GM13977 (cell line): ENCODE data around the gene SYNE4.

ENCODE experiments used
- DNase-seq: peaks from one replicate; pipeline ENCODE4 v3.0.0; 2012; ENCODE audit warnings: low spot score
- CTCF ChIP-seq: IDR thresholded peaks from 2 replicates; pipeline ENCODE4 v1.5.1; 2012; ENCODE audit warnings: mild to moderate bottlenecking, control low read depth; ENCODE audit not compliant: insufficient read depth; ENCODE audit errors: extremely low read depth, missing control alignments
- in situ Hi-C: fragments of 300-500 bp; cut with MboI; formaldehyde crosslinking; loops from one replicate; pipeline ENCODE4 v1.12.0; 2022; ENCODE audit warnings: low sequenced_read_pairs, low pct_unique_long_range_greater_than_20kb, mixed read lengths, inconsistent platforms; ENCODE audit not compliant: unreplicated experiment

The SYNE4 gene

GRCh38 chr19:36009220-36009619 lies 607 bp upstream of the SYNE4 start:
- in situ Hi-C loops: no loop called here
- TF ChIP-seq CTCF: no peak
- peak; percentile 82 for DNase-seq

GRCh38 chr19:36006955-36007354 lies 1.7 kb downstream of the SYNE4 start:
- TF ChIP-seq CTCF: no peak
- in situ Hi-C loops: no loop called here
- DNase-seq: no peak

- DNase-seq: no peak
- in situ Hi-C loops: no loop called here
- no peak for TF ChIP-seq CTCF
These were observed 5.3 kb downstream of the SYNE4 start for GRCh38 chr19:36003284-36003683.

- DNase-seq: no peak
- TF ChIP-seq CTCF: no peak
- in situ Hi-C loops: no loop called here
These were observed 7.0 kb downstream of the SYNE4 start for GRCh38 chr19:36001605-36002004.

GRCh38 chr19:35996777-35997176 lies 11.8 kb downstream of the SYNE4 start:
- TF ChIP-seq CTCF: no peak
- in situ Hi-C loops: no loop called here
- no peak for DNase-seq

GRCh38 chr19:35995048-35995993 lies 13.3 kb downstream of the SYNE4 start, which contains the start of gene SDHAF1:
Gene SDHAF1 (plus strand): TSS chr19:35995188. CDS start chr19:35995275, 87 bp downstream.
- in situ Hi-C loops: no loop called here
- TF ChIP-seq CTCF: peak; percentile 11
- peak; percentile 99 for DNase-seq
